Inflammatory macrophage treated with lipopolysaccharide for 4 hours (primary cell): Measurements from ENCODE around the gene CD22.

Experiments used
- DNase-seq: peaks from one replicate; pipeline ENCODE4 v3.0.0-alpha.2; 2020

Gene CD22

DNA sequence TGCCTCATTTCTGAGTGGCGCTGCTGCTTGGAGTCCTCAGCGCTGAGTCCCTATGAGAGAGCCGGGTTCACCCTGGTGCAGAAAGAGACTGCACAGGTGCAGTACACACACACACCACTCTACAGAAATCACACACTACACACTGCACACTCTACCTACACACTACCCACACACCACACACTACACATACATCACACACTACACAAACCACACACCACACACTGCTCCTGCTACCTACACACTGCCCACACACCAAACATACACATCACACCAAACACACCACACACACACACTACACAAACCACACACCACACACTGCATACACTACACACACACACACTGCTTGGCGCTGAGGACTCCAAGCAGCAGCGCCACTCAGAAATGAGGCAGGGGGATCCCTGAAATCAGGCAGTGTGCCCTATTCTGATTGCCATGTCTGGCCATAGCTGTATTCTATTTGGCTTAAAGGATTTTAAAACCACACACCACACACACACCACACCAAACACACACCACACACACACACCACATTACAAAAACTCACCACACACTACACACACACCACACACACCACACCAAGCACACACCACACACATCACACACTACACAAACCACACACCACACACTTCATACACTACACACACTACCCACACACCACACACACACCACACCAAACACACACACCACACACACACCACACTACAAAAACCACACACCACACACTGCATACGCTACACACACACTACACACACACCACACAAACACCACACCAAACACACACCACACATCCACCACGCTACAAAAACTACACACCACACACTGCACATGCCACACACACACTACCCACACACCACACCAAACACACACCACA is 32.1 kb upstream of the CD22 start:
- no peak for DNase-seq

DNA sequence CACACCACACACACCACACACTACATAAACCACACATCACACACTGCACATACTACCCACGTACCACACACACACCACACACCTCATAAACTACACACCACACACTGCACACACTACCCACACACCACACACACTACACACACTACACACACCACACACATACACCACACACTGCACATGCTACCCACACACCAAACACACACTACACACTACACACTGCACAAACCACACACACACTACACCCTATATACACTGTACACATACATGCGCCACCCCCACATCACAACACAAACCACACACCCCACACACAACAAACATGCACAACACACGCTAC is 31.5 kb upstream of the CD22 start:
- DNase-seq = no peak

DNA sequence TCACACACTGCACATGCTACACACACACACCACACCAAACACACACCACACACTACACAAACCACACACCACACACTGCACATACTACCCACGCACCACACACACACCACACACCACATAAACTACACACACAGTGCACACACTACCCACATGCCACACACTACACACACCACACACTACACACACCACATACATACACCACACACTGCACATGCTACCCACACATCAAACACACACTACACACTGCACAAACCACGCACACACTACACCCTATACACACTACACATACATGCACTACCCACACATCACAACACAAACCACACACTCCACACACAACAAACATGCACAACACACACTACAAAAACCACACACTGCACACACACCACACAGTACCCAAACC is 31.1 kb upstream of the CD22 start:
- no peak for DNase-seq

DNA sequence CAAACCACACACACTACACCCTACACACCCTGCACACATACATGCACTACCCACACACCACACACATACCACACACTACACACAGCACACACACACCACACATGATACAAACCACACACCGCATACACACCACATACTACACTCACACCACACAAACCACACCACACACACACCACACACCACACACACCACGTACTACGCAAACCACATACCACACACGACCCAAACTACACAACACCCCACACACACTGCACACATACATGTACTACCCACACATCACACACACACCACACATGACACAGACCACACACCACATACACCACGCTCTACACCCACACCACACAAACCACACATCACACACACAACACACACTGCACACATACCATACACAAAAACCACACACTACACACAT is 30.4 kb upstream of the CD22 start:
- no peak for DNase-seq

DNA sequence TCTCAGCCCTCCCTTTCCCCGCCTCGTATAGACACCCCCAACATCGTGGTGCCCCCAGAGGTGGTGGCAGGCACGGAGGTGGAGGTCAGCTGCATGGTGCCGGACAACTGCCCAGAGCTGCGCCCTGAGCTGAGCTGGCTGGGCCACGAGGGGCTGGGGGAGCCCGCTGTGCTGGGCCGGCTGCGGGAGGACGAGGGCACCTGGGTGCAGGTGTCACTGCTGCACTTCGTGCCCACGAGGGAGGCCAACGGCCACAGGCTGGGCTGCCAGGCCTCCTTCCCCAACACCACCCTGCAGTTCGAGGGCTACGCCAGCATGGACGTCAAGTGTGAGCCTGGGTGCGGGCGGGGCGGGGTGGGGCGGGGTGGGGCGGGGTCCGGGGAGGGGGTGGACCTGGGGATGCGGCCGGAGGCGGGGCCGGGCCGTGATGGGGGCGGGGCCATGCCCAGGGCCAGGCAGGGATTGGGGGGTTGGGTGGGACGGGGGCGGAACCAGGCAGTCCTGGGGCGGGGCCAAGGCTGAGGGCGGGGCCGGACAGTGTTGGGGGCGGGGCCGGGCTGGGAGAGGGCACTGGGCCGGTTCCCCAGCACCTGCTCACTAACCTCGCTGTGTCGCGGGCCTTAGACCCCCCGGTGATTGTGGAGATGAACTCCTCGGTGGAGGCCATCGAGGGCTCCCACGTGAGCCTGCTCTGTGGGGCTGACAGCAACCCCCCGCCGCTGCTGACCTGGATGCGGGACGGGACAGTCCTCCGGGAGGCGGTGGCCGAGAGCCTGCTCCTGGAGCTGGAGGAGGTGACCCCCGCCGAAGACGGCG is 29.3 kb upstream of the CD22 start:
- no peak for DNase-seq

GRCh38 chr19:35300339-35300649 is 28.7 kb upstream of the CD22 start:
- no peak for DNase-seq

DNA sequence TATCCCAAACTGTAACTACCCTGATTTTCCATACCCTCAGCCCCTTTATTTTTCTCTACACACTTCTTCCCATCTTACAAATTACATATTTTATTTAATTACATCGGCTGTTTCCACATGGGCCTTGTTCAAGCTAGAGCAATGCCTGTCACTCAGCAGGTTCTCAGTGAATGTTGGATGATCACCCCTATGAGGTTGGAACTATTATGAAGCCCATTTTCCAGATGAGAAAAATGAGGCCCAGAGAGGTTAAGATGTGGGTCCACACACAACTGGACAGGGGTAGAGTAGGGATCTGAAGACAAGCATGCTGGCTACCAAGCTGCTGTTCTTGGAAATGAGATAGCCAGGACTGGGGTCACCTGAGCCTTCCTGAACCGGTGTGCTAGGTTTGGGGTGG is 27.0 kb upstream of the CD22 start:
- no peak for DNase-seq

DNA sequence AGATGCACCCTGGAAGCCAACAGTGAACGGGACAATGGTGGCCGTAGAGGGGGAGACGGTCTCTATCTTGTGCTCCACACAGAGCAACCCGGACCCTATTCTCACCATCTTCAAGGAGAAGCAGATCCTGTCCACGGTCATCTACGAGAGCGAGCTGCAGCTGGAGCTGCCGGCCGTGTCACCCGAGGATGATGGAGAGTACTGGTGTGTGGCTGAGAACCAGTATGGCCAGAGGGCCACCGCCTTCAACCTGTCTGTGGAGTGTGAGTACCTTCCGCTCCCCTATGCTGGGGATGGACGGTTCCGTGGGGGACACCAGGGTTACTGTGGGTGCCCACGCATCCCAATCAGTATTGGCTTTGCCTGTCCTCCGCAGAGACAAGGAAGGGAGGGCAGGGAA is 26.5 kb upstream of the CD22 start:
- no peak for DNase-seq

DNA sequence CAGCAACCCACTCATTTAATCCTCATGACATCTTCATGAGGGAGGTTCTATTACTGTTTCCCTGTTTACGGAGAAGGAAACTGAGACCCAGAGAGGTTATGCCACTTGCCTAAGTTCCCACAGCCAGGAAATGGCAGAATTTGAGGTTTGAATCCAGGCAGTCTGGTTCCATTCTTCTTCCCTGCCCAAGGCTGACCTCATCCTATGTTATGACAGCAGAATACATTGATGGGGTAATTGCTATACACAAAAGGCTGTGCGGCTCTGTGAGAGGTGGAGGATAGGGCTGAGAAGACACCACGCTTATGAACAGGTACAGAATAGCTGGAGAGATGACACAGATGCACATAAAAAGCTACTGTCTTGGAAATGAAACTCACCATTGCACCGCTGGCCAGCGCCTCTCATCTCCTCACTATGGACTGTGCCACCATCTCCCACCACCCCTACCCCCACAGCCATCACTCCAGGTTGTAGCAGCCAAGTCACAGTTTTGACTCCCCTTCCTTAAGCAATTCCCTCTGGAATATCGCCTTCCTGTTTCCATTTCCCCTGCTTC is 25.6 kb upstream of the CD22 start:
- peak; percentile 51 for DNase-seq

DNA sequence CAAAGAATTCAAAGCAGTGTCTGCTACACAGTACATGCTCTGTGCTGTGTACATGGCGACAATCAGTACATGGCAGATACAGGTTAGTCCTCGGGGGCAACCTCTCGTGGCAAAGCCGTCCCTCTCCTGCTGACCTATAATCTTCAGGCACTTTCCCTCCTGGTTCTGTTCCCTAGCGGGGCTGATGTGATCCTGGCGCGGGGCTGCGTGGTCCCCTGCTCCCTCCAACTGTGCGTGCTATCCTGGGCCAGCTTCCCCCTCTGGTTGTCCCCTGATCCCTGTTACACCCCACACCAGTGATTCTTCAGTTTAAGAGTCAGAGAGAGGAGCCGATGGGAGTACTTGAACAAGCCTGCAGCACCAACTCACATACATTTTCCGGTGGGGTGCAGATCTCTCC is 25.0 kb upstream of the CD22 start:
- DNase-seq = no peak

GRCh38 chr19:35305181-35305580 is 23.8 kb upstream of the CD22 start:
- DNase-seq = no peak

DNA sequence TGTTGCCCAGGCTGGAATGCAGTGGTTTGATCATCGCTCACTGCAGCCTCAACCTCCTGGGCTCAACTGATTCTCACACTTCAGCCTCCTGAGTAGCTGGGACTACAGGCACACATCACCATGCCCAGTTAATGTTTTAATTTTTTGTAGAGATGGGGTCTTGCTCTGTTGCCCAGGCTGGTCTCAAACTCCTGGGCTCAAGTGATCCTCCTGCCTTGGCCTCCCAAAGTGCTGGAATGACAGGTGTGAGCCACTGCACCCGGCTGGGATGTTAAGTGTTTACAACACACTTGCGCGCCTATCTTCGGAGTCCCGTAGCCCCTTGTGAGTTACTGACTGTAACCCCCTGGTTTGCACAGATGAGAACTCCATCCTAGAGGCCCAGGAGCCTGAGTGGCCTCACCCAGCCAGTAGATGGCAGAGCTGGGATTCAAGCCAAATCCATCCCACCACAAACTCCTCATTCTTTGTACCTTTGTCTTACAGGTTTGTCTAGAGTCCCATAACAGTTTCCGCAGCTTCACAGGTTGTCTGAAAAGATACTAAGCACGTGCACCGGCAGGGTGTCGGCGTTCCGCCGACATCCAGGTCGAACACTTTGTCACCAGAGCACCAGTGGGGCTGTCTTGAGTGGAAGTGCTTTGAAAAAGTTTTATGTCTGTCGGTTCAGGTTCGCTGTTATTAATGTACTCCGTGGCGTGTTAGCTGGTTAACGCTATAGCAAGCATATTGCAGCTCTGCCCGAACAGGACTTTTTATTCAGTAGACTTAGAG is 22.3 kb upstream of the CD22 start:
- no peak for DNase-seq

GRCh38 chr19:35307931-35308330 is 21.1 kb upstream of the CD22 start:
- DNase-seq = no peak

GRCh38 chr19:35308910-35309309 is 20.1 kb upstream of the CD22 start:
- DNase-seq = no peak

GRCh38 chr19:35309481-35310279 is 19.3 kb upstream of the CD22 start:
- no peak for DNase-seq

- no peak for DNase-seq
Observed at GRCh38 chr19:35310331-35310730, 18.7 kb upstream of the CD22 start.

DNA sequence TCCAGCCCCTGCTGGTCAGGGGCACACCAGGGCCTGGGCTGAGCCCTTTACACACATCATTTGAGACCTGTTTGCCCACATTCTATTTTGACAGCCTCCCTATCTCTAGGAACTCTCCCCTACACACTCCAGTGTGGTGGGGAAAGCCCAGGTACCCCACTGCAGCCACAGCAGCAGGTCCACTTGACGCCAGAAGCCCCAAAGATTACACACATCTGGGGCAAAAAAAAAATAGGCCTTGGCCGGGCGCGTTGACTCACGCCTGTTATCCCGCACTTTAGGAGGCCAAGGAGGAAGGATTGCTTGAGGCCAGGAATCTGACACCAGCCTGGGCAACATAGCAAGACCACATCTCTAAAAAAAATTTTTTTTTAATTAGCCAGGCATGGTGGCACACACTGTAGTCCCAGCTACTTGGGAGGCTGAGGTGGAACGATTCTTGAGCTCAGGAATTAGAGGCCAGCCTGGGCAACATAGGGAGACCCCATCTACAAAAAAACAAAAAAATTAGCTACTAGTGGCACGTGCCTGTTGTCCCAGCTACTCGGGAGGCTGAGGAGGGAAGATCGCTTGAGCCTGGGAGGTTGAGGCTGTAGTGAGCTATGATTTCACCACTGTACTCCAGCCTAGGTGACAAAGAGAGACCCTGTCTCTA is 18.0 kb upstream of the CD22 start:
- DNase-seq = no peak

DNA sequence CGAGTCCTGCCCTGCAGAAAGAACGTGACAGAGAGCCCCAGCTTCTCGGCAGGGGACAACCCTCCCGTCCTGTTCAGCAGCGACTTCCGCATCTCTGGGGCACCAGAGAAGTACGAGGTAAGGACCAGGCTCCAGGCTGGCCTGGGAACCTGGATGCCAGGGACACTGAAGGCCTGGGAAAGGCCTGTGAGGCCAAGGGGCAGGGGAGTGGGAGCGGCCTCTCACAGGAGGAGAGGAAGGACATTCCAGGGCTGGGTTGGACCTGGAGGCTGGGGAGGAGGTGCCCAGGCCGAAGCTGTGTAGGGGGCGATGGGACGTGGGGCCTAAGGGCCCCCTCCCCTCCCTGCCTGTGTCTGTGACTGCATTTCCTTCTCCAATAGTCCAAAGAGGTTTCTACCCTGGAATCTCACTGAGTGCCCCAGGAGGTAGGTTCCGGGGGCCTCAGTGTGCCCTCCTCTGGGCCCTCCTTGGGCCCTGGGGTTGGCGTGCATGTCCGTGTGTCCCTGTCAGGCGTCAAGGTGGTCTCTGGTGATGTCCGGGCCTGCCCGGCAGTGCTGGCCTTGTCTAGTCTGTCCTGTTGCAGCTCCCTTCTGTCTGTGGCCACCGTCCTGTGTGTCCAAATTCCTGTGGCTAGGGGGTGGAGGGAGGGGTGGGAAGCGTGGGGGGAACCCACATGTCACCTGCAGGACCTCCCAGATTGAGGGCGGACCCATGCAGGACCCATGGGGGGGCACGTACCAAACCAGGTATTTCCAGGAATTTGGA is 16.9 kb upstream of the CD22 start:
- no peak for DNase-seq

GRCh38 chr19:35313587-35313986 is 15.4 kb upstream of the CD22 start:
- no peak for DNase-seq

DNA sequence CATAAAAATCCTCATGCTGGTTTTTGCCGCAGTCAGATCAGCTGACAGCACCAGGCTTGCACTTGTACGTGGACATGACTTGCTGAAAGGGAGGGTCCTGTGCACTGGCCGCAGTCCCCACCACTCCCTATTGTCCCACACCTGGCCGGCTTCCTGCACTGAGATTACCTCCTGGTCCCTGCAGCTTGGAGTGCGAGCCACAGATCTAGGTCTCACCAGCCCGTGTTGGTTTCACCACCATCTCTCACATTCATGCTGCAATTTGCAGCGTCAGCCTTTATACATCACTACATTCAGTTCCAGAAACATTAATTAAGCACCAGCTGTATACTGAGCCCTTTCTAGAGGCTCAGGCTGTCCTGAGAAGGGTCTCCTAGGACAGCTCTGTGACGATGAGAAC is 15.0 kb upstream of the CD22 start:
- no peak for DNase-seq

DNA sequence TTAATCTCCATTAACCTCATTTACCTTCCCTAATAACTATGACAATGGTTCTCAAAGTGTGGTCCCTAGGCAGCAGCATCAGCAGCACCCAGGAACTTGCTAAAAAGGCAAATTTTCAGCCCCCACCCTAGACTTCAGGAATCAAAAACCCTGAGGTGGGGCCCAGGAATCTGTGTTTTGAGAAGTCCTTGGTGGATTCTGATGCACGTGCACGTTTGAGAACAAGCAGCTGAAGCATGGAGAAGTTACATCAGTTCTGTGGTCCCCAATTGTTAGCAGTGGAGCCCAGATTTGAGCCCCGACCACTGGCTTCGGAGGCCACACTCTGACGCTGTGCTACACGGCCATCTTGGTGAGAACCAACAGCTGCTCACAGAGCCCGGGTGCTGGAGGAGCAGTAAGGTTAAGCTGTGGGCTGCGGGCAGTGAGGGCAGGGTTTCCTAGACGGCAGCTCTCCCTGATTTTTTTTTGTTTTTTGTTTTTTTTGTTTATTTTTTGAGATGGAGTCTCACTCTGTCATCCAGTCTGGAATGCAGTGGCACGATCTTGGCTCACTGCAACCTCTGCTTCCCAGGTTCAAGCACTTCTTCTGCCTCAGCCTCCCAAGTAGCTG is 14.0 kb upstream of the CD22 start:
- DNase-seq = no peak
